SK-N-MC (cell line): Measurements from ENCODE around the gene CSF3.

Experiments
- EZH2 ChIP-seq: fragments of 200-600 bp; sonication (generic); IDR thresholded peaks from one replicate; pipeline ENCODE4 v1.6.1; 2017; ENCODE audit warnings: antibody characterized with exemption
- POLR2AphosphoS5 ChIP-seq: IDR thresholded peaks from 2 replicates; pipeline ENCODE4 v1.6.1; 2012; ENCODE audit warnings: mild to moderate bottlenecking, low read depth, low read length, borderline replicate concordance

DNA sequence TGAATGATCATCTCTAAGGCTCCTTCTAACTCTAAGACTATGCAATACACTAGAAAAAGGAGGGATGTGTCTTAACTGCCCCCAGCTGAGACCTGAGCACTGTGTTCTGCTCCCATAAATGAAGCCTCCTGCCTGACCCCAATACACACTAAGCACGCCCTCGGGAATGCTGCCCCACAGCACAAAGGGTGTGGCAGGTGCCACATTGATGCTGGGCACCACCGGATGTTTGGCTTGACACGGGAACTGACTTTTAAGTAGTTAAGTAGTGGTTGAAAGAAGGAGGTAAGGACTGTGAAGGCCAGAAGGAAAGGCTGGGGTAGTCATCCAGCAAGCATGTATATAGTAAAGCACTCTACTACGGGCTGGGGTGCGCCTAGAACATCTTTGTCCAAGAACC is 48.5 kb upstream of the CSF3 start:
- TF ChIP-seq POLR2AphosphoS5: no peak
- TF ChIP-seq EZH2: no peak
